Thyroid gland (tissue), 4 donors: ENCODE results near the gene PHIP. TPM values are rescaled to one million over a fixed set of nuclear protein-coding genes. Genes with fewer than 3 reads are reported as not detected.

Experiments used
- DNase-seq, 2 donors: peaks; one replicate each; pipeline ENCODE4 v3.0.0-alpha.2; 2019
- H3K27ac ChIP-seq, 3 donors: fragments of 200-600 bp; sonication (generic); 1 replicate in 2 of 3; 2 replicates in 1 of 3; pipeline ENCODE4 v1.5.1; 2016 to 2019; ENCODE audit warnings: mild to moderate bottlenecking in 1 of 3, moderate library complexity in 1 of 3
- H3K27me3 ChIP-seq: fragments of 200-600 bp; sonication (generic); one replicate; pipeline ENCODE4 v1.5.1; 2019
- H3K36me3 ChIP-seq, 2 donors: fragments of 200-600 bp; sonication (generic); one replicate each; pipeline ENCODE4 v1.5.1; 2016 to 2019
- H3K4me1 ChIP-seq, 2 donors: fragments of 200-600 bp; sonication (generic); one replicate each; pipeline ENCODE4 v1.5.1; 2017 to 2019
- H3K4me3 ChIP-seq, 3 donors: fragments of 200-600 bp; sonication (generic); replicated peaks in 1 of 3; 1 replicate in 2 of 3; 2 replicates in 1 of 3; pipeline ENCODE4 v1.5.1; 2016; ENCODE audit warnings: mild to moderate bottlenecking in 1 of 3
- H3K9me3 ChIP-seq: fragments of 200-600 bp; sonication (generic); one replicate; pipeline ENCODE4 v1.5.1; 2017
- CTCF ChIP-seq, 6 experiments: fragments of 200-600 bp in 3 of 6; fragments of 450-650 bp in 3 of 6; sonication (generic) in 3 of 6; IDR thresholded peaks; one replicate each; pipeline ENCODE4 v1.5.1; 2016 to 2019; ENCODE audit warnings: antibody characterized with exemption in 6 of 6, mild to moderate bottlenecking in 2 of 6, inconsistent platforms in 1 of 6, moderate library complexity in 1 of 6
- POLR2A ChIP-seq, 2 donors: fragments of 450-650 bp; IDR thresholded peaks; one replicate each; pipeline ENCODE4 v1.6.1; 2017; ENCODE audit warnings: antibody characterized with exemption in 2 of 2, mild to moderate bottlenecking in 2 of 2, moderate library complexity in 1 of 2
- WGBS, 2 donors: methylation state at CpG; one replicate each; pipeline ENCODE4 v1.1.5; 2017; 5-methylcytosine and 5-hydroxymethylcytosine counted together
- intact Hi-C: fragments of 100-400 bp; cut with DNase I; formaldehyde crosslinking; loops from one replicate; pipeline ENCODE4 v1.15.1; 2023
- total RNA-seq, 4 donors: library from RNA; depleted of rRNA; stranded (reverse); fragments of >200 nt; gene quantifications; one replicate each; pipeline ENCODE4 v1.2.3, GENCODE V29; 2016

PHIP gene
- total RNA-seq, 4 donors from 2014 or later: 28.0 to 45.9 (median 35.4) TPM

- intact Hi-C loops: no loop called here
- TF ChIP-seq POLR2A (IDR thresholded peaks at IDR 0.05): no peak
- TF ChIP-seq CTCF (IDR thresholded peaks at IDR 0.05): no peak
- Histone ChIP-seq H3K36me3 (no peaks in the 10 kb centered on the region), H3K4me1 (peaks cover 0 to 7% of the 10 kb centered on the region in 2 donors), H3K4me3 (no peak overlapping the region), H3K9me3 (no peaks in the 10 kb centered on the region), H3K27ac (no peak overlapping the region), H3K27me3 (no peaks in the 10 kb centered on the region)
- WGBS, 2 donors: 97 to 99% methylated on average over 1 of the region's 1 CpG
- DNase-seq: no peak
Measured at GRCh38 chr6:79028641-79029314, 49.3 kb downstream of the PHIP start.

GRCh38 chr6:79011940-79012339 is 66.1 kb downstream of the PHIP start:
- Histone ChIP-seq H3K4me1 (no peaks in the 10 kb centered on the region), H3K9me3 (no peaks in the 10 kb centered on the region), H3K27me3 (no peaks in the 10 kb centered on the region), H3K27ac (no peak overlapping the region), H3K4me3 (no peak overlapping the region), H3K36me3 (peaks cover 6 to 12% of the 10 kb centered on the region in 2 donors)
- TF ChIP-seq POLR2A (IDR thresholded peaks at IDR 0.05) (no peak), CTCF (IDR thresholded peaks at IDR 0.05) (no peak)
- intact Hi-C loops: no loop called here
- DNase-seq: no peak

GRCh38 chr6:79010422-79010821 is 67.6 kb downstream of the PHIP start:
- Histone ChIP-seq H3K27me3 (no peaks in the 10 kb centered on the region), H3K9me3 (no peaks in the 10 kb centered on the region), H3K36me3 (peaks cover 0 to 4% of the 10 kb centered on the region in 2 donors), H3K4me3 (no peak overlapping the region), H3K27ac (no peak overlapping the region), H3K4me1 (peaks cover 6 to 7% of the 10 kb centered on the region in 2 donors)
- intact Hi-C loops: no loop called here
- no peak for DNase-seq
- WGBS, 2 donors: 93 to 98% methylated on average over 1 of the region's 1 CpG
- TF ChIP-seq POLR2A (IDR thresholded peaks at IDR 0.05): no peak
- TF ChIP-seq CTCF (IDR thresholded peaks at IDR 0.05): no peak

- TF ChIP-seq POLR2A (IDR thresholded peaks at IDR 0.05) (no peak), CTCF (IDR thresholded peaks at IDR 0.05) (no peak)
- peaks cover 10 to 13% of the 10 kb centered on the region in 2 donors for H3K4me1 ChIP-seq
- intact Hi-C loops: no loop called here
- no peaks in the 10 kb centered on the region for H3K27me3 ChIP-seq
- no peak overlapping the region for H3K27ac ChIP-seq
- H3K4me3 ChIP-seq: no peak overlapping the region
- WGBS, 2 donors: 93 to 98% methylated on average over 1 of the region's 1 CpG
- H3K9me3 ChIP-seq: no peaks in the 10 kb centered on the region
- DNase-seq: no peak
- H3K36me3 ChIP-seq: peaks cover 0 to 2% of the 10 kb centered on the region in 2 donors
Measured at GRCh38 chr6:79009819-79010218, 68.2 kb downstream of the PHIP start.

GRCh38 chr6:79005497-79005896 is 72.6 kb downstream of the PHIP start:
- intact Hi-C loops: no loop called here
- H3K9me3 ChIP-seq: no peaks in the 10 kb centered on the region
- WGBS, 2 donors: 82 to 87% methylated on average over 1 of the region's 1 CpG
- peak overlapping the region in 1 of 3 donors; percentile 50 for H3K27ac ChIP-seq
- DNase-seq: no peak
- no peak for TF ChIP-seq CTCF (IDR thresholded peaks at IDR 0.05)
- TF ChIP-seq POLR2A (IDR thresholded peaks at IDR 0.05): no peak
- peaks cover 3 to 7% of the 10 kb centered on the region in 2 donors for H3K36me3 ChIP-seq
- H3K4me1 ChIP-seq: peaks cover 10 to 13% of the 10 kb centered on the region in 2 donors
- H3K4me3 ChIP-seq: no peak overlapping the region
- H3K27me3 ChIP-seq: no peaks in the 10 kb centered on the region
